HL-60/S4 treated with phorbol 12-myristate 13-acetate at 8.2 ng/mL for 4 days and 3 days (cell line): Measurements from ENCODE around the gene TMEFF2.

Source experiments
- in situ Hi-C: fragments of 300-500 bp; cut with MboI; formaldehyde crosslinking; loops from 2 replicates; pipeline ENCODE4 v1.15.0; 2022; ENCODE audit warnings: low sequenced_read_pairs

Gene TMEFF2

GRCh38 chr2:192072261-192072660 is 122.5 kb downstream of the TMEFF2 start:
- in situ Hi-C loops, result no loop called here

GRCh38 chr2:192070099-192070498 is 124.6 kb downstream of the TMEFF2 start:
- in situ Hi-C loops, result no loop called here

- in situ Hi-C loops, result no loop called here
These were observed 125.3 kb downstream of the TMEFF2 start for GRCh38 chr2:192069417-192069816.

GRCh38 chr2:192068966-192069365 is 125.8 kb downstream of the TMEFF2 start:
- in situ Hi-C loops, result no loop called here

- in situ Hi-C loops, result no loop called here
These were observed 127.1 kb downstream of the TMEFF2 start for GRCh38 chr2:192067631-192068030.

- in situ Hi-C loops, result no loop called here
These were observed 130.3 kb downstream of the TMEFF2 start for GRCh38 chr2:192064459-192064858.

- in situ Hi-C loops, result no loop called here
These were observed 134.6 kb downstream of the TMEFF2 start for GRCh38 chr2:192060161-192060560.

- in situ Hi-C loops, result no loop called here
These were observed 135.5 kb downstream of the TMEFF2 start for GRCh38 chr2:192059266-192059665.

- in situ Hi-C loops, result no loop called here
These were observed 140.8 kb downstream of the TMEFF2 start for GRCh38 chr2:192053921-192054320.

- in situ Hi-C loops, result no loop called here
These were observed 143.2 kb downstream of the TMEFF2 start for GRCh38 chr2:192051533-192051932.

- in situ Hi-C loops, result no loop called here
These were observed 145.4 kb downstream of the TMEFF2 start for GRCh38 chr2:192049362-192049761.

GRCh38 chr2:192047315-192048107 is 147.2 kb downstream of the TMEFF2 start:
- in situ Hi-C loops, result no loop called here

GRCh38 chr2:192044496-192044895 is 150.2 kb downstream of the TMEFF2 start:
- in situ Hi-C loops, result no loop called here

- in situ Hi-C loops, result no loop called here
These were observed 151.4 kb downstream of the TMEFF2 start for GRCh38 chr2:192043216-192043870.

GRCh38 chr2:192042126-192042525 is 152.6 kb downstream of the TMEFF2 start:
- in situ Hi-C loops, result no loop called here

- in situ Hi-C loops, result no loop called here
These were observed 156.6 kb downstream of the TMEFF2 start for GRCh38 chr2:192038110-192038509.

GRCh38 chr2:192035731-192036442 is 158.8 kb downstream of the TMEFF2 start:
- in situ Hi-C loops, result no loop called here

GRCh38 chr2:192030856-192031255 is 163.9 kb downstream of the TMEFF2 start:
- in situ Hi-C loops, result no loop called here

- in situ Hi-C loops, result no loop called here
These were observed 164.4 kb downstream of the TMEFF2 start for GRCh38 chr2:192030289-192030688.

GRCh38 chr2:192029089-192029488 is 165.6 kb downstream of the TMEFF2 start:
- in situ Hi-C loops, result no loop called here

GRCh38 chr2:192026825-192027120 is 168.0 kb downstream of the TMEFF2 start:
- in situ Hi-C loops, result no loop called here
